GM21367 (cell line): ENCODE results near the gene FHL2.
"Not testable (repeated sequence)": the region's sequence is repeated elsewhere in the genome, so short reads cannot be mapped to it uniquely, and the experiment has no call there.

Experiments used
- ATAC-seq: cut with Tn5 transposase; IDR thresholded peaks from one replicate; pipeline ENCODE4 v1.9.1; 2021; ENCODE audit not compliant: unreplicated experiment

The FHL2 gene

GRCh38 chr2:105357122-105357521 lies 41.7 kb downstream of the FHL2 start:
- ATAC-seq, result no peak

GRCh38 chr2:105344704-105345345 lies 54.0 kb downstream of the FHL2 start:
- no peak for ATAC-seq

- no peak for ATAC-seq
Measured at GRCh38 chr2:105339414-105339813, 59.4 kb downstream of the FHL2 start.

GRCh38 chr2:105338020-105338385 lies 60.8 kb downstream of the FHL2 start:
- peak; percentile 20 for ATAC-seq

GRCh38 chr2:105337122-105338019 lies 61.5 kb downstream of the FHL2 start, which contains the start of gene C2orf49:
Gene C2orf49, plus strand, starts transcription at chr2:105337540. Its CDS starts 48 bp downstream, at chr2:105337588.
- peak; percentile 83 for ATAC-seq

GRCh38 chr2:105336786-105337121 lies 62.1 kb downstream of the FHL2 start:
- ATAC-seq, result no peak

- no peak for ATAC-seq
Measured at GRCh38 chr2:105335469-105335868, 63.4 kb downstream of the FHL2 start.

GRCh38 chr2:105334211-105334610 lies 64.6 kb downstream of the FHL2 start:
- ATAC-seq, result no peak

GRCh38 chr2:105330681-105331375 lies 68.0 kb downstream of the FHL2 start:
- no peak for ATAC-seq

- peak; percentile 68 for ATAC-seq
Measured at GRCh38 chr2:105329561-105330495, 69.0 kb downstream of the FHL2 start, which contains the start of gene TGFBRAP1. Gene TGFBRAP1, minus strand, starts transcription at chr2:105329735. Its CDS starts 21,434 bp downstream, at chr2:105308301.

- ATAC-seq, result no peak
Measured at GRCh38 chr2:105329197-105329554, 69.7 kb downstream of the FHL2 start.

- no peak for ATAC-seq
Measured at GRCh38 chr2:105328281-105329196, 70.3 kb downstream of the FHL2 start.

- ATAC-seq, result no peak
Measured at GRCh38 chr2:105327690-105328089, 71.2 kb downstream of the FHL2 start.

GRCh38 chr2:105327271-105327670 lies 71.6 kb downstream of the FHL2 start:
- not testable (repeated sequence) for ATAC-seq

GRCh38 chr2:105325389-105325963 lies 73.4 kb downstream of the FHL2 start:
- no peak for ATAC-seq

GRCh38 chr2:105324732-105325131 lies 74.1 kb downstream of the FHL2 start:
- ATAC-seq, result no peak

GRCh38 chr2:105324101-105324500 lies 74.8 kb downstream of the FHL2 start:
- ATAC-seq, result no peak

GRCh38 chr2:105323111-105323510 lies 75.7 kb downstream of the FHL2 start:
- no peak for ATAC-seq
